Epithelial cell of proximal tubule (primary cell): ENCODE measurements around the gene RNF182. TPM values are rescaled to one million over a fixed set of nuclear protein-coding genes. Genes with fewer than 3 reads are reported as not detected.
A peak's percentile ranks its signal among the peaks of the same experiment; 100 is the strongest.
"Not testable (repeated sequence)": the region's sequence is repeated elsewhere in the genome, so short reads cannot be mapped to it uniquely, and the experiment has no call there.

Experiments
- DNase-seq: peaks from one replicate; pipeline ENCODE4 v3.0.0-alpha.2; 2011; ENCODE audit warnings: low read depth
- H3K4me3 ChIP-seq: 2 replicates; pipeline ENCODE4 v1.5.1; 2011; ENCODE audit warnings: low read depth, mild to moderate bottlenecking, low read length
- CTCF ChIP-seq: conservative IDR thresholded peaks from 2 replicates; pipeline ENCODE4 v1.5.1; 2012; ENCODE audit warnings: low read depth, mild to moderate bottlenecking, low read length
- total RNA-seq: library from RNA; depleted of rRNA; stranded (reverse); fragments of >200 nt; gene quantifications from 2 replicates; pipeline ENCODE4 v1.2.3, GENCODE V29; 2015

RNF182 gene
- total RNA-seq, 1 donor from 2014 or later = 19.1 TPM

GRCh38 chr6:13953061-13953705 is 28.4 kb downstream of the RNF182 start:
- DNase-seq = peak; percentile 83
- TF ChIP-seq CTCF = no peak
- peak overlapping the region; percentile 1 for H3K4me3 ChIP-seq

GRCh38 chr6:13965582-13966127 is 40.9 kb downstream of the RNF182 start:
- DNase-seq = no peak
- TF ChIP-seq CTCF = no peak
- H3K4me3 ChIP-seq = no peak overlapping the region

- DNase-seq = no peak
- no peak for TF ChIP-seq CTCF
Measured at GRCh38 chr6:13971303-13971702, 46.6 kb downstream of the RNF182 start.

GRCh38 chr6:13972602-13973001 is 47.9 kb downstream of the RNF182 start:
- H3K4me3 ChIP-seq, DNase-seq: not testable (repeated sequence)

More at GRCh38 chr6:13971303-13971702, 46.6 kb downstream of the RNF182 start:
- H3K4me3 ChIP-seq = no peak overlapping the region

GRCh38 chr6:13973422-13973821 is 48.7 kb downstream of the RNF182 start:
- H3K4me3 ChIP-seq, DNase-seq: not testable (repeated sequence)

GRCh38 chr6:13978102-13978640 is 53.4 kb downstream of the RNF182 start:
- H3K4me3 ChIP-seq = no peak overlapping the region
- DNase-seq = no peak
- no peak for TF ChIP-seq CTCF

GRCh38 chr6:13978787-13979186 is 54.0 kb downstream of the RNF182 start:
- no peak for TF ChIP-seq CTCF
- no peak overlapping the region for H3K4me3 ChIP-seq
- DNase-seq = no peak
